ENCODE results near the gene SKAP2. TPM values are rescaled to one million over a fixed set of nuclear protein-coding genes. Genes with fewer than 3 reads are reported as not detected.

The SKAP2 gene
- total RNA-seq, 1 experiment from 2014 or later = 30.7 TPM

DNA sequence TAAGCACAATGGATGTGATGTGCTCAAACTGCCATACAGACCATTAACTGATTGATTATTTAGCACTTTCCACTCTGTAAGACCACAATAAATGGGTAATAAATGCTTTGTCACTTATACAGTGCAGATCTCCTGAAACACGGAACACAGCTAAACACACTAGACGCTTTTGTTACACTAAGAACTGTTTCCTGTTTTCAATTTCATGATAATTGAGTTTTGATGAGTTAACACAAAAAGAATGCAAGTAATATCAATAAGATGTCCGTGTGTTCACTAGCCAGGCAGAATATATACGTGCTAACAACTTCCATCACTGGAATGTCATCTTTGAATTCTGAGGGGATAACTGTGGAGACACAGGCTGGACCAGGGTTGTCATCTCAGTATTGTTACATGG, 178.8 kb downstream of the SKAP2 start:
- Histone ChIP-seq H3K27me3 (ENCODE audit: insufficient read depth, low read length) (no peaks in the 10 kb centered on the region), H3K4me2 (ENCODE audit: low read length) (no peak overlapping the region), H3K4me1 (ENCODE audit: control insufficient read depth in 1 of 2, insufficient read depth in 2 of 2, low read length in 2 of 2) (peaks cover 4 to 11% of the 10 kb centered on the region in 2 experiments; a peak in 3 of 4 replicates), H3K79me2 (ENCODE audit: insufficient read depth, low read length) (no peaks in the 10 kb centered on the region), H4K20me1 (ENCODE audit: insufficient read depth) (no peaks in the 10 kb centered on the region), H3K9me2 (ENCODE audit: insufficient read depth) (no peaks in the 10 kb centered on the region), H3K27ac (ENCODE audit: low read depth, low read length) (no peak overlapping the region), H3K9ac (ENCODE audit: low read length) (no peak overlapping the region), H2AFZ (ENCODE audit: low read depth, low read length, poor library complexity, severe bottlenecking) (no peak overlapping the region), H3K9me3 (ENCODE audit: control insufficient read depth in 1 of 2, insufficient read depth in 1 of 2, low read depth in 1 of 2, low read length in 2 of 2) (no peaks in the 10 kb centered on the region), H3K36me3 (ENCODE audit: control insufficient read depth in 1 of 2, insufficient read depth in 2 of 2, low read length in 2 of 2) (no peaks in the 10 kb centered on the region), H3K4me3 (replicated peaks in 1 of 2; ENCODE audit: low read depth in 1 of 2, low read length in 2 of 2) (no peak overlapping the region)
- BruUV-seq (replicated peaks) = no TSS peak
- intact Hi-C loops (cut with micrococcal nuclease) = loop anchor here (1.0 kb wide), 1 partner anchor 476 kb away; no protein-coding TSS in a partner anchor
- no peak for DNase-seq (ENCODE audit: low read depth, low spot score)
- ChIA-PET CTCF (no interaction called here), POLR2A (no interaction called here), RAD21 (ENCODE audit: low non-redundant PET in 1 of 2, low total read pairs in 2 of 2, uncharacterized antibody in 2 of 2, unreplicated experiment in 2 of 2) (no interaction called here)
- no peak for ATAC-seq
- TF ChIP-seq CEBPB (IDR thresholded peaks at IDR 0.05; ENCODE audit: low read depth) (no peak), SIN3A (IDR thresholded peaks at IDR 0.05; ENCODE audit: low read depth) (no peak), FOSL1 (IDR thresholded peaks at IDR 0.05; ENCODE audit: low read depth) (no peak), JUND (IDR thresholded peaks at IDR 0.05) (no peak), ZFX (IDR thresholded peaks at IDR 0.05) (no peak), YY1 (IDR thresholded peaks at IDR 0.05; ENCODE audit: extremely low read depth, insufficient replicate concordance, low read depth, low read length) (no peak), POLR2A (IDR thresholded peaks at IDR 0.05; ENCODE audit: borderline replicate concordance, extremely low read depth, insufficient read depth, insufficient read length) (no peak), EZH2 (IDR thresholded peaks at IDR 0.05) (no peak)
- TF ChIP-seq, protein P1, sequence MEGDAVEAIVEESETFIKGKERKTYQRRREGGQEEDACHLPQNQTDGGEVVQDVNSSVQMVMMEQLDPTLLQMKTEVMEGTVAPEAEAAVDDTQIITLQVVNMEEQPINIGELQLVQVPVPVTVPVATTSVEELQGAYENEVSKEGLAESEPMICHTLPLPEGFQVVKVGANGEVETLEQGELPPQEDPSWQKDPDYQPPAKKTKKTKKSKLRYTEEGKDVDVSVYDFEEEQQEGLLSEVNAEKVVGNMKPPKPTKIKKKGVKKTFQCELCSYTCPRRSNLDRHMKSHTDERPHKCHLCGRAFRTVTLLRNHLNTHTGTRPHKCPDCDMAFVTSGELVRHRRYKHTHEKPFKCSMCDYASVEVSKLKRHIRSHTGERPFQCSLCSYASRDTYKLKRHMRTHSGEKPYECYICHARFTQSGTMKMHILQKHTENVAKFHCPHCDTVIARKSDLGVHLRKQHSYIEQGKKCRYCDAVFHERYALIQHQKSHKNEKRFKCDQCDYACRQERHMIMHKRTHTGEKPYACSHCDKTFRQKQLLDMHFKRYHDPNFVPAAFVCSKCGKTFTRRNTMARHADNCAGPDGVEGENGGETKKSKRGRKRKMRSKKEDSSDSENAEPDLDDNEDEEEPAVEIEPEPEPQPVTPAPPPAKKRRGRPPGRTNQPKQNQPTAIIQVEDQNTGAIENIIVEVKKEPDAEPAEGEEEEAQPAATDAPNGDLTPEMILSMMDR (IDR thresholded peaks at IDR 0.05 in 2 of 3, conservative IDR thresholded peaks at IDR 0.05 in 1 of 3; ENCODE audit: borderline replicate concordance in 1 of 3, insufficient read depth in 1 of 3, low read depth in 2 of 3, low read length in 2 of 3) = no peak
- TF ChIP-seq, protein P2, sequence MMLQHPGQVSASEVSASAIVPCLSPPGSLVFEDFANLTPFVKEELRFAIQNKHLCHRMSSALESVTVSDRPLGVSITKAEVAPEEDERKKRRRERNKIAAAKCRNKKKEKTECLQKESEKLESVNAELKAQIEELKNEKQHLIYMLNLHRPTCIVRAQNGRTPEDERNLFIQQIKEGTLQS (IDR thresholded peaks at IDR 0.05) = no peak
